GM21515 (cell line): Measurements from ENCODE around the gene STAG1.
"Not testable (repeated sequence)": the region's sequence is repeated elsewhere in the genome, so short reads cannot be mapped to it uniquely, and the experiment has no call there.

Experiments used
- ATAC-seq: cut with Tn5 transposase; IDR thresholded peaks from one replicate; pipeline ENCODE4 v1.9.1; 2021; ENCODE audit not compliant: unreplicated experiment

Gene STAG1

GRCh38 chr3:136604961-136605360 lies 147.2 kb downstream of the STAG1 start:
- ATAC-seq, result no peak

GRCh38 chr3:136602818-136603217 lies 149.4 kb downstream of the STAG1 start:
- no peak for ATAC-seq

- ATAC-seq, result no peak
These were observed 156.1 kb downstream of the STAG1 start for GRCh38 chr3:136595913-136596697.

- ATAC-seq, result no peak
These were observed 165.6 kb downstream of the STAG1 start for GRCh38 chr3:136586580-136586979.

- ATAC-seq, result no peak
These were observed 167.4 kb downstream of the STAG1 start for GRCh38 chr3:136584728-136585127.

GRCh38 chr3:136583823-136584222 lies 168.4 kb downstream of the STAG1 start:
- ATAC-seq, result no peak

- no peak for ATAC-seq
These were observed 174.4 kb downstream of the STAG1 start for GRCh38 chr3:136577791-136578190.

GRCh38 chr3:136576279-136577009 lies 175.7 kb downstream of the STAG1 start:
- no peak for ATAC-seq

- no peak for ATAC-seq
These were observed 184.5 kb downstream of the STAG1 start for GRCh38 chr3:136567599-136568188.

GRCh38 chr3:136564962-136565361 lies 187.2 kb downstream of the STAG1 start:
- not testable (repeated sequence) for ATAC-seq

GRCh38 chr3:136562026-136562425 lies 190.2 kb downstream of the STAG1 start:
- no peak for ATAC-seq

GRCh38 chr3:136559896-136560295 lies 192.3 kb downstream of the STAG1 start:
- ATAC-seq, result no peak

GRCh38 chr3:136549461-136549860 lies 202.7 kb downstream of the STAG1 start:
- not testable (repeated sequence) for ATAC-seq

- ATAC-seq, result no peak
These were observed 204.9 kb downstream of the STAG1 start for GRCh38 chr3:136547293-136547692.

GRCh38 chr3:136546720-136547119 lies 205.5 kb downstream of the STAG1 start:
- ATAC-seq, result no peak

- no peak for ATAC-seq
These were observed 206.4 kb downstream of the STAG1 start for GRCh38 chr3:136545664-136546268.

- ATAC-seq, result no peak
These were observed 207.6 kb downstream of the STAG1 start for GRCh38 chr3:136544532-136544931.

GRCh38 chr3:136543385-136543784 lies 208.8 kb downstream of the STAG1 start:
- no peak for ATAC-seq

GRCh38 chr3:136535906-136536305 lies 216.3 kb downstream of the STAG1 start:
- no peak for ATAC-seq

GRCh38 chr3:136532766-136533165 lies 219.4 kb downstream of the STAG1 start:
- no peak for ATAC-seq

- ATAC-seq, result no peak
These were observed 234.1 kb downstream of the STAG1 start for GRCh38 chr3:136518102-136518501.

GRCh38 chr3:136516656-136517055 lies 235.5 kb downstream of the STAG1 start:
- ATAC-seq, result no peak
